ENCODE measurements around the gene RAPGEF1.

- TF ChIP-seq POLR2A (IDR thresholded peaks at IDR 0.05; ENCODE audit: extremely low read depth, insufficient read length) (no peak), CTCF (IDR thresholded peaks at IDR 0.05; ENCODE audit: low read depth, low read length) (no peak), MAX (IDR thresholded peaks at IDR 0.05; ENCODE audit: low read depth, low read length) (no peak)
Observed at GRCh38 chr9:131692612-131693562, 47.0 kb downstream of the RAPGEF1 start.
